Measurements from ENCODE around the gene TRAK2.

- TF ChIP-seq ZNF416 (CRISPR knock-in tag; IDR thresholded peaks at IDR 0.05) (no peak), CREB1 (CRISPR knock-in tag; IDR thresholded peaks at IDR 0.05) (no peak), USF2 (CRISPR knock-in tag; IDR thresholded peaks at IDR 0.05) (no peak), CTCF (IDR thresholded peaks at IDR 0.05) (no peak), NR2C2 (CRISPR knock-in tag; IDR thresholded peaks at IDR 0.05) (no peak)
Observed at GRCh38 chr2:201413143-201413542, 38.1 kb downstream of the TRAK2 start.

All from WTC11 (cell line).